Skeletal muscle tissue (tissue), 4 donors: ENCODE measurements around the gene CDR2. TPM values are rescaled to one million over a fixed set of nuclear protein-coding genes. Genes with fewer than 3 reads are reported as not detected.
"Not testable (repeated sequence)": the region's sequence is repeated elsewhere in the genome, so short reads cannot be mapped to it uniquely, and the experiment has no call there.

ENCODE experiments used
- H3K27ac ChIP-seq: one replicate; pipeline ENCODE4 v1.7.0; 2013; ENCODE audit warnings: mild to moderate bottlenecking, low read depth, low read length, inconsistent platforms
- H3K27me3 ChIP-seq, 3 donors: one replicate each; pipeline ENCODE4 v1.7.0; 2013; ENCODE audit warnings: low read length in 3 of 3; ENCODE audit not compliant: control insufficient read depth in 3 of 3, insufficient read depth in 3 of 3
- H3K36me3 ChIP-seq, 3 donors: one replicate each; pipeline ENCODE4 v1.7.0; 2013; ENCODE audit warnings: low read length in 3 of 3; ENCODE audit not compliant: control insufficient read depth in 3 of 3, insufficient read depth in 3 of 3
- H3K4me1 ChIP-seq, 3 donors: one replicate each; pipeline ENCODE4 v1.7.0; 2013; ENCODE audit warnings: low read length in 3 of 3, mild to moderate bottlenecking in 3 of 3; ENCODE audit not compliant: control insufficient read depth in 3 of 3, insufficient read depth in 3 of 3
- H3K4me3 ChIP-seq, 3 donors: one replicate each; pipeline ENCODE4 v1.7.0; 2013; ENCODE audit warnings: low read length in 3 of 3
- H3K9ac ChIP-seq, 3 donors: one replicate each; pipeline ENCODE4 v1.7.0; 2013; ENCODE audit warnings: low read length in 3 of 3, mild to moderate bottlenecking in 3 of 3, moderate library complexity in 2 of 3, low read depth in 1 of 3
- H3K9me3 ChIP-seq, 3 donors: one replicate each; pipeline ENCODE4 v1.7.0; 2013; ENCODE audit warnings: low read length in 3 of 3; ENCODE audit not compliant: control insufficient read depth in 3 of 3
- total RNA-seq: library from RNA; depleted of rRNA; stranded (reverse); fragments of >200 nt; gene quantifications from one replicate; pipeline ENCODE4 v1.2.3, GENCODE V29; 2014
- donor health status: Osteomylitis.

CDR2 gene
- total RNA-seq, 1 donor from 2014 or later: 25.6 TPM

GRCh38 chr16:22313876-22314470, 60.4 kb downstream of the CDR2 start:
- no peaks in the 10 kb centered on the region for H3K27me3 ChIP-seq
- no peak overlapping the region for H3K9ac ChIP-seq
- peaks cover 54 to 67% (median 62%) of the 10 kb centered on the region in 3 donors for H3K36me3 ChIP-seq
- peaks cover 7 to 14% (median 11%) of the 10 kb centered on the region in 3 donors for H3K4me1 ChIP-seq
- H3K9me3 ChIP-seq: no peaks in the 10 kb centered on the region
- H3K4me3 ChIP-seq: no peak overlapping the region
- H3K27ac ChIP-seq: no peak overlapping the region

GRCh38 chr16:22312897-22313781, 61.3 kb downstream of the CDR2 start:
- peaks cover 60 to 74% (median 70%) of the 10 kb centered on the region in 3 donors for H3K36me3 ChIP-seq
- H3K9me3 ChIP-seq: no peaks in the 10 kb centered on the region
- no peak overlapping the region for H3K9ac ChIP-seq
- peaks cover 2 to 9% (median 6%) of the 10 kb centered on the region in 3 donors for H3K4me1 ChIP-seq
- H3K27me3 ChIP-seq: no peaks in the 10 kb centered on the region
- H3K4me3 ChIP-seq: no peak overlapping the region
- no peak overlapping the region for H3K27ac ChIP-seq

- Histone ChIP-seq H3K9me3 (no peaks in the 10 kb centered on the region), H3K9ac (no peak overlapping the region), H3K4me1 (peaks cover 0 to 7% (median 0%) of the 10 kb centered on the region in 3 donors), H3K4me3 (no peak overlapping the region), H3K36me3 (peaks cover 65 to 82% (median 77%) of the 10 kb centered on the region in 3 donors), H3K27ac (no peak overlapping the region), H3K27me3 (no peaks in the 10 kb centered on the region)
These were observed 62.9 kb downstream of the CDR2 start for GRCh38 chr16:22311520-22311919.

GRCh38 chr16:22308824-22309520, 65.4 kb downstream of the CDR2 start:
- H3K27ac ChIP-seq: no peak overlapping the region
- H3K36me3 ChIP-seq: peaks cover 65 to 78% (median 77%) of the 10 kb centered on the region in 3 donors
- no peak overlapping the region for H3K4me3 ChIP-seq
- no peaks in the 10 kb centered on the region for H3K27me3 ChIP-seq
- no peaks in the 10 kb centered on the region for H3K4me1 ChIP-seq
- H3K9ac ChIP-seq: no peak overlapping the region
- no peaks in the 10 kb centered on the region for H3K9me3 ChIP-seq

- peaks cover 62 to 74% (median 74%) of the 10 kb centered on the region in 3 donors for H3K36me3 ChIP-seq
These were observed 66.6 kb downstream of the CDR2 start for GRCh38 chr16:22307838-22308237.

GRCh38 chr16:22306788-22307187, 67.6 kb downstream of the CDR2 start:
- Histone ChIP-seq H3K4me3 (no peak overlapping the region), H3K36me3 (peaks cover 57 to 74% (median 68%) of the 10 kb centered on the region in 3 donors), H3K27me3 (no peaks in the 10 kb centered on the region)

More at GRCh38 chr16:22307838-22308237, 66.6 kb downstream of the CDR2 start:
- H3K27ac ChIP-seq: no peak overlapping the region
- H3K27me3 ChIP-seq: no peaks in the 10 kb centered on the region
- H3K9me3 ChIP-seq: no peaks in the 10 kb centered on the region
- H3K4me3 ChIP-seq: no peak overlapping the region
- H3K4me1 ChIP-seq: no peaks in the 10 kb centered on the region
- no peak overlapping the region for H3K9ac ChIP-seq

GRCh38 chr16:22304411-22304810, 70.0 kb downstream of the CDR2 start:
- Histone ChIP-seq H3K9ac (no peak overlapping the region), H3K4me1 (peaks cover 13 to 17% (median 16%) of the 10 kb centered on the region in 3 donors), H3K27me3 (no peaks in the 10 kb centered on the region), H3K4me3 (no peak overlapping the region), H3K27ac (no peak overlapping the region), H3K9me3 (no peaks in the 10 kb centered on the region), H3K36me3 (peaks cover 49 to 61% (median 57%) of the 10 kb centered on the region in 3 donors)

More at GRCh38 chr16:22306788-22307187, 67.6 kb downstream of the CDR2 start:
- H3K4me1 ChIP-seq: no peaks in the 10 kb centered on the region
- no peak overlapping the region for H3K27ac ChIP-seq
- no peak overlapping the region for H3K9ac ChIP-seq
- no peaks in the 10 kb centered on the region for H3K9me3 ChIP-seq

GRCh38 chr16:22302776-22303363, 71.5 kb downstream of the CDR2 start:
- H3K4me1 ChIP-seq: peaks cover 18 to 27% (median 22%) of the 10 kb centered on the region in 3 donors
- peaks cover 36 to 47% (median 43%) of the 10 kb centered on the region in 3 donors for H3K36me3 ChIP-seq
- no peak overlapping the region for H3K9ac ChIP-seq
- no peaks in the 10 kb centered on the region for H3K9me3 ChIP-seq
- H3K27ac ChIP-seq: no peak overlapping the region
- no peaks in the 10 kb centered on the region for H3K27me3 ChIP-seq
- no peak overlapping the region for H3K4me3 ChIP-seq

GRCh38 chr16:22301423-22301822, 73.0 kb downstream of the CDR2 start:
- H3K4me1 ChIP-seq: peaks cover 20 to 33% (median 22%) of the 10 kb centered on the region in 3 donors
- H3K36me3 ChIP-seq: peaks cover 22 to 32% (median 30%) of the 10 kb centered on the region in 3 donors
- not testable (repeated sequence) for H3K9me3 ChIP-seq, H3K27me3 ChIP-seq, H3K4me3 ChIP-seq, H3K9ac ChIP-seq, H3K27ac ChIP-seq
